Activated T-helper 9 cell treated with anti-CD3 and anti-CD28 coated beads, Interleukin-2, amount 50 U/mL, for 16 hours (primary cell): ENCODE measurements around the gene KANSL3.
"Not testable (repeated sequence)": the region's sequence is repeated elsewhere in the genome, so short reads cannot be mapped to it uniquely, and the experiment has no call there.

Experiments
- DNase-seq: peaks from one replicate; pipeline ENCODE4 v3.0.0-alpha.2; 2020; ENCODE audit warnings: low read depth

Gene KANSL3

GRCh38 chr2:96654791-96655190 is 16.7 kb upstream of the KANSL3 start:
- not testable (repeated sequence) for DNase-seq

GRCh38 chr2:96651793-96652192 is 13.7 kb upstream of the KANSL3 start:
- DNase-seq: no peak

GRCh38 chr2:96649342-96649741 is 11.2 kb upstream of the KANSL3 start:
- no peak for DNase-seq

DNA sequence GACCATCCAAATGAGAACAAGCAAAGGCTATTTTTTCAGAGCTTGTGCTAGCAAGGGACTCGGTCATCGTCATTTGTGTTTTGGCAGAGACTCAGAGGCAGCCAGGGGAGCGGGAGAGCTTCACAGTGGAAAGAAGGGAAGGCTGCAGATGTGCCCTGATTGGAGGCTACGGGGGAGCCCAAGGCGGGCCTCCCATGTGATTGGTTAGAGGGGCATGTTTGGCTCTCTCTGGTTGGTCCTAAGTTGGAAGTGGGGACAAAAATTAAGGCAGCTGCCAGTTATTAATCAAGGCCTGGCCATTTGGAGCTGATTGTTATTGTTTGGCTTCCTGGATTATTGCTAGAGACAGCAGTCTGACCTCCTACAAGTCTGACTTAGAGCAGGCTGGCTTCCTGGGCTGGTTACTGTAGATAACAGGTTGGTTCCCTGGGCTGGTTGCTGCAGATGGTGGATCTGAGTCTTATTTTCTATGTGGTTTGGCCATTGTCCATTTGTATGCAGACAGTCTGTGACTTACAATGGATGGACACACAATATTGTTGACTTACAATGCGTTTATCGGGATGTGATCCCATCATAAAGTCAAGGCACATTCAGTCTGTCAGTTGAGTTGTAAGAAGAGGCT is 10.3 kb upstream of the KANSL3 start:
- DNase-seq: no peak

GRCh38 chr2:96647681-96648080 is 9.6 kb upstream of the KANSL3 start:
- DNase-seq: no peak

DNA sequence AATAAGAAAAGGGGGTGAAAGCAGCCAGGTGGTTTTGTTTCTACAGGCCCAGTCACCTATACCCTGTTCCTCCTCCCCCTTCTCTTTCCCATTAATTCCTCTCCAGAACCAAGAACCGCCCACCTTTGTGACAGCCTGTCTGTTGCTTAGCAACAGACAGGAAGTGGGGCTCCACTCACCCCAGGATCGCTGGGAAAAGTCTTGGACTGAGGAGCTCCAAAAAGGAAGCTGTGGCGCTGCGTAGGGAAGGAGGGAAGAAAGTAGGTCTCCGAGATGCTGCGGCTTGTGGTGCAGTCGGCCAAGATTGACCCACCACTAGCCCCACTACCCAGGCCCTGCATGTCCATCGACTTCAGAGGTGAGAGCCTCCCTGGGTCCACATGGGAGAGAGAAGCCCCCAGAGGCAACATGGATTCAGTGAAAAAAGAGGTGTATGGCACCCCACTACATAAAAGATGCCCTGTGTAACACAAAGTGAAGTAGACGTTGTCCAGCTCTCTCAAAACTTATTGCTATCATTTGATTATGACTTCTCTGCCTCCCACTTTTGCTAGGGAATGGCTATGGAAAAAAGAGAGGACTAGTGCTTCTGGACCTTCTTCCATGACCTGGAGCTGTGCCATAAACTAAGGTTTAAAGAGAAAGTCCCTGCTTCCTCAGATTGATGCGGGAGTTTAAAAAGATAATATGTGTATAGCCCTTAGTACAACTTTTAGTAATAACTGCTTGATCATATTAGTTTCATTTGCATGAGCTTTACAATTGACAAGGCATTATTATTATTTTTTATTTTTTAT is 4.7 kb upstream of the KANSL3 start, which contains the start of gene FER1L5:
TSS of gene FER1L5 (plus strand) at position 201 of the 797 bp plus-strand sequence. CDS start at position 274, 73 bp downstream.
- no peak for DNase-seq

- peak; percentile 71 for DNase-seq
Measured at GRCh38 chr2:96637385-96638143, 548 bp downstream of the KANSL3 start.

DNA sequence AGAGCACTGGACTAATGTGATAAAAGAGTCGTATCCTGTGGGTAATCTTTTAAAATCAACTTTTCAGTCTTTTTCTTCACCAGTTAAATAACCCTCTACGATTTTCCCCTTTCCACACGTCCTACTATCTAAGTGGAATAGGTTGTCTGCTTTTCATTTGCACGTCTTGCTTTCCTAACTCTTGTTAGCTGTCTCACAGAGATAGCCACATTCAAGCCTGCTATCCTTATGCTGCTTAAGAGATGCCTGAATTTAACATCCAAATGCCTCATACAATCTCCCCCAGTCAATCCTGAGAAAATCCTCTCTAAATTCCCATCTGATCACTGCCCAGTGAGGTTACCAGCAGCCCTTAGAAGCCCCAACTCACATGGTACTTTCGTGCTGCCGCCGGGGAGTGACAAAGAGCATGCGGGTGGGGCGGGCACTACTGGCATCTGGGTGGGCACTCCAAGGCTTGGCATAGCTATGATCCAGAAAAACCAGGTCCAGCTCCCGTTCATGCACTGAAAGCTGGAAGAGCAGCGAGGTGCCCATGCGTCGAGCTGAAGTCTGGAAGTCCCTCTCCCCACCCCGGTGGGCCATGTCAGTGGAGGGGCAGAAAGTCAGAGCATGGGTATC is 1.5 kb downstream of the KANSL3 start:
- DNase-seq: no peak

GRCh38 chr2:96633641-96634040 is 4.5 kb downstream of the KANSL3 start:
- no peak for DNase-seq

DNA sequence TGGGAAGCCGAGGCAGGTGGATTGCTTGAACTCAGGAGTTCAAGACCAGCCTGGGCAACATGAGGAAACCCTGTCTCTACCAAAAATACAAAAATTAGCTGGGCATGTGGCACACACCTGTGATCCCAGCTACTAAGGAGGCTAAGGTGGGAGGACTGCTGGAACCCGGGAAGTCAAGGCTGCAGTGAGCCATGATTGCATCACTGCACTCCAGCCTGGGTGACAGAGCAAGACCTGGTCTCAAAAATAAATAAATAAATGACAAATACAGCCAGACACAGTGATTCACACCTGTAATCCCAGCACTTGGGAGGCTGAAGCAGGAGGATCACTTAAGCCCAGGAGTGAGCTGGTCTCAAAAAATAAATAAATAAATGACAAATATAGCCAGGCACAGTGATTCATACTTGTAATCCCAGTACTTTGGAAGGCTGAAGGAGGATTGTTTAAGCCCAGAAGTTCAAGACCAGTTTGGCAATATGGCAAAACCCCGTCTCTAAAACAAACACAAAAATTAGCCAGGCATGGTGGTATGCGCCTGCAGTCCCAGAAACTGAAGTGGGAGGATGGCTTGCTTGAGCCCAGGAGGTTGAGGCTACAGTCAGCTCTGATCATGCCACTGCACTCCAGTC is 6.2 kb downstream of the KANSL3 start:
- no peak for DNase-seq

DNA sequence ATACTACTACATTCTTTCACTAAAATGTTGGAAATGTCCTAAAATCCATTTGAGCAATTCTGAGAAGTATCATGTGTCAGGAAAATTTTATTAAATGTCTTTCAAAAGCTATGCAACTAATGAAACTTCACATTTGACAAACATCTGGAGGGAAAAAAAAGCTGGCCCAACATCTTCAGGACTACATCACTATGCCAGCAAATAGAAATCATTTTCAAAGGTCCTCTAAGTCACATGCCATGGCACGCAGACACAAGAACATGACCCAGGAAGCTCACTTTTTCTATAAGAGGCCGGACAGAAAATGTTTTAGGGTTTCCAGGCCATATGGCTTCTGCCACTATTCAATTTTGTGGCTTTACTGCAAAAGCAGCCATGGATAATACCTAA is 11.6 kb downstream of the KANSL3 start:
- no peak for DNase-seq

GRCh38 chr2:96625571-96626552 is 12.2 kb downstream of the KANSL3 start:
- no peak for DNase-seq

GRCh38 chr2:96623116-96623515 is 15.0 kb downstream of the KANSL3 start:
- DNase-seq: no peak

DNA sequence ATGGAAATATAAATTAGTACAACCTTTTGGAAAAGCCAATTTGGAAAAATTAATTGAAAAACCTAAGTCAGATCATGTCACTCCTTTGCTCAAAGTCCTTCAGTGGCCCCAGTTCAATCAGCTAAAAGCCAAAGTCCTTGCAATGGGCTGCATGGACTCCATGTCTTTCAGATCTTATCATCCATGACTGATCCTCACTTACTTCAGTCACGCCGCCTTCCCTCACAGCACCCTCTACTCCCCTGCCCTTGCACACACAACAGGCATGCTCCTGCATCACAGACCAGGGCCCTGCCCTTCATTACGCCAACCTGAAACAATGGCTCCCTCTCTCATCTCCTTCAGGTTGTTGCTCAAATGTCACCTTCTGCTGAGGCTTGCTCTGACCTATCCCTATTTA is 15.6 kb downstream of the KANSL3 start:
- no peak for DNase-seq

DNA sequence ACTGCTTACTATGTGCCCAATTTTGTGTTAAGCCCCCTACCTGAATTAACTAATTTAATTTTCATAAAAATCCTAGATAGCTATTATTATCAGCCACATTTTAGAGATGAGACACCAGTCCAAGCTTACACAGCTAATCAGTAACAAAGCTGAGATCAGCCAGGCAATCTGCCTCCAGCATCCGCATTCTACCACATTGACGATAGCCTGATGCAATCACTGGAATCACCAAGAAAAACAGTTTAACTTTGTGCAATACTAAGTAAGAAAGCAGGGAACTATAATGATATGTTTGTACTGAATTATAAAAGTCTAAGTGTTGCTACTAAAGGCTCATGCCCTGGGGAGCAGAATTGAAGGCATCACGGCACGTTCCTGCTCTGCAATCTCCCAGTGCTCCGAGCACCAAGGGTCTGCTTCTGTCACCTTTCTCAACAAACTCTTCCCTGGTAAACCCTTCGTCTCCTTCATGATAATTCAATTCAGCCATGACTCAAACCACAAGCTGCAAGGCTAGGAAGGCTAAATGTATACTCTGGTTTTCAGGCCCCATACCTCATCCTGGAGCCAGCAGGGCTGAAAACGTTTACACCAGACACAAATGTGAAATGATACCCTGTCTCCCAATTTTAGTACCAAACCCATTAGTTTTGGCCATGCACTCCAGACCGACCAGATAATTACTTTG is 19.4 kb downstream of the KANSL3 start:
- no peak for DNase-seq

DNA sequence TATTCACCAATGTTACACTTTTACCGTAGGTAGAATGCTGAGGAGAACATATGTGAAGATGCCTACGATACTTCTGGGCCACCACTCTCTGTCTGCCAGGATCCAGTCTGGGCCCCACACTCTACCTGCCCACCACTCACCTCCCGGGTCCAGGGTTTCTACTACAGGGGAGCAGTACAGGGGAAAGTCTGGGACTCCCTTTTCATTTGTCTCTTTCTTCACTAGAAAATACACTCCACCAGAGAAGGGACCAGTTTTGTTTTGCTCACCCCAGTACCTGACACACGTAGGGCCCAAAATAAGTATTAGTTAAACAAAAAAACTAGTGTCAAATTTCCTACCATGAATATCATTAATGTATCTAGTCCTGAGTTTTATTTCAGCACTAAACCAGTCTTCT is 21.1 kb downstream of the KANSL3 start:
- no peak for DNase-seq

- no peak for DNase-seq
Measured at GRCh38 chr2:96616535-96616934, 21.6 kb downstream of the KANSL3 start.

GRCh38 chr2:96616128-96616527 is 22.0 kb downstream of the KANSL3 start:
- DNase-seq: no peak

GRCh38 chr2:96608469-96609455 is 29.4 kb downstream of the KANSL3 start:
- DNase-seq: no peak
